ENCODE results near the gene SLC12A2.

DNA sequence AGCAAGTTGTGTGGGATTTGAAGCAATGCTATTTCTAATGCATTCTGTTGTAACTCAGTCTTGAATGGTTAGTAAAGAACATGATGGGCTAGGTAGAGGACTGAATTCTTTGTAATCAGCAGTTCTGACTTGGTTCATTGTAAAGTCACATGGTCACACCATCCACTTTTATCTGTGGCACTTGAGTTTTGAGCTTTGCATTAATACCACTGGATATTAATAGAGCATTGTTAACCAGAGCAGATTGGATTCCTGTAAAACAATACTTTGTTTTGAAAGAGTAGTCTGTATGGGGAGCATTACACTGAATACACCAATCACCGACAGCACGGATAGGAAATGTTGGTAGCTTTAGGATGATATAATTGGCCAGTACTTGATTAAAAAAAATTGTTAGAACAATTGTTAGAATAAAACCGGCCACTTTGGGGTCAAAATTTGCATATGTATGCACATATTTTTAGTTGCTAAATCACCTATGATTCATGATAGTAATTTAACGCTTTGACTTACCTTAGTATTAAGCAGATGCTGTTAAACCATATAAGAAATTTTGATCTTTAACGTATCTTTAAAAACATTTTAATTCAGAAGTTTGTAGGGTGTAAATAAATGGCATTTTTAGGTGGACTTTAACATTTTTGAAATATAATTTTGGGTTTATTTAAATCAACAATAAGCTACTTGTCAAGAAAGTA lies 17.4 kb downstream of the SLC12A2 start:
- TF ChIP-seq, protein P1, sequence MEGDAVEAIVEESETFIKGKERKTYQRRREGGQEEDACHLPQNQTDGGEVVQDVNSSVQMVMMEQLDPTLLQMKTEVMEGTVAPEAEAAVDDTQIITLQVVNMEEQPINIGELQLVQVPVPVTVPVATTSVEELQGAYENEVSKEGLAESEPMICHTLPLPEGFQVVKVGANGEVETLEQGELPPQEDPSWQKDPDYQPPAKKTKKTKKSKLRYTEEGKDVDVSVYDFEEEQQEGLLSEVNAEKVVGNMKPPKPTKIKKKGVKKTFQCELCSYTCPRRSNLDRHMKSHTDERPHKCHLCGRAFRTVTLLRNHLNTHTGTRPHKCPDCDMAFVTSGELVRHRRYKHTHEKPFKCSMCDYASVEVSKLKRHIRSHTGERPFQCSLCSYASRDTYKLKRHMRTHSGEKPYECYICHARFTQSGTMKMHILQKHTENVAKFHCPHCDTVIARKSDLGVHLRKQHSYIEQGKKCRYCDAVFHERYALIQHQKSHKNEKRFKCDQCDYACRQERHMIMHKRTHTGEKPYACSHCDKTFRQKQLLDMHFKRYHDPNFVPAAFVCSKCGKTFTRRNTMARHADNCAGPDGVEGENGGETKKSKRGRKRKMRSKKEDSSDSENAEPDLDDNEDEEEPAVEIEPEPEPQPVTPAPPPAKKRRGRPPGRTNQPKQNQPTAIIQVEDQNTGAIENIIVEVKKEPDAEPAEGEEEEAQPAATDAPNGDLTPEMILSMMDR (conservative IDR thresholded peaks at IDR 0.05; ENCODE audit: low read depth, low read length): no peak
- TF ChIP-seq RAD21 (IDR thresholded peaks at IDR 0.05; ENCODE audit: low read length): no peak
- TF ChIP-seq RCOR1 (IDR thresholded peaks at IDR 0.05; ENCODE audit: insufficient replicate concordance, low read length): no peak
- TF ChIP-seq POLR2A (IDR thresholded peaks at IDR 0.05; ENCODE audit: low read depth, low read length): no peak
- TF ChIP-seq CHD1 (IDR thresholded peaks at IDR 0.05; ENCODE audit: low read depth, low read length): no peak
- no peak for TF ChIP-seq CEBPB (IDR thresholded peaks at IDR 0.05; ENCODE audit: low read depth, low read length)
- TF ChIP-seq RFX5 (IDR thresholded peaks at IDR 0.05; ENCODE audit: low read depth, low read length): no peak
- no peak for TF ChIP-seq FOS (IDR thresholded peaks at IDR 0.05; ENCODE audit: low read depth, low read length)

Measured in IMR-90 (cell line).